Tibial artery (tissue), 4 donors: ENCODE data around the gene ACTR8.

ENCODE experiments used
- DNase-seq, 2 donors: peaks; one replicate each; pipeline ENCODE4 v3.0.0-alpha.2; 2019
- H3K27ac ChIP-seq, 2 donors: fragments of 200-600 bp; sonication (generic) in 1 of 2; 1 replicate in 1 of 2; 2 replicates in 1 of 2; pipeline ENCODE4 v1.5.1; 2018 to 2019; ENCODE audit warnings: mild to moderate bottlenecking in 1 of 2
- H3K27me3 ChIP-seq, 2 donors: fragments of 200-600 bp; sonication (generic) in 1 of 2; one replicate each; pipeline versions ENCODE4 v1.5.1 to v1.6.0; 2016 to 2019
- H3K36me3 ChIP-seq, 3 donors: fragments of 200-600 bp; sonication (generic) in 2 of 3; one replicate each; pipeline ENCODE4 v1.5.1; 2016 to 2019; ENCODE audit warnings: mild to moderate bottlenecking in 2 of 3
- H3K4me1 ChIP-seq, 4 donors: fragments of 200-600 bp; sonication (generic) in 2 of 4; 1 replicate in 3 of 4; 2 replicates in 1 of 4; pipeline ENCODE4 v1.5.1; 2016 to 2019
- H3K4me3 ChIP-seq, 2 donors: fragments of 200-600 bp; sonication (generic) in 1 of 2; 1 replicate in 1 of 2; 2 replicates in 1 of 2; pipeline ENCODE4 v1.5.1; 2018 to 2019; ENCODE audit warnings: mild to moderate bottlenecking in 2 of 2
- H3K9me3 ChIP-seq, 3 donors: fragments of 200-600 bp; sonication (generic) in 1 of 3; one replicate each; pipeline ENCODE4 v1.5.1; 2016 to 2019
- intact Hi-C: fragments of 100-400 bp; cut with DNase I; formaldehyde crosslinking; loops from one replicate; pipeline ENCODE4 v1.15.0; 2023; ENCODE audit warnings: low total_unique reads
- TF ChIP-seq, protein P1 (sequence below), 2 experiments: fragments of 200-600 bp in 1 of 2; fragments of 450-650 bp in 1 of 2; IDR thresholded peaks; one replicate each; pipeline ENCODE4 v1.5.1; 2017 to 2019; ENCODE audit warnings: antibody characterized with exemption in 2 of 2, mild to moderate bottlenecking in 1 of 2, moderate library complexity in 1 of 2

The ACTR8 gene

GRCh38 chr3:53845103-53845880 lies 36.7 kb downstream of the ACTR8 start:
- peaks cover 0 to 37% (median 6%) of the 10 kb centered on the region in 4 donors for H3K4me1 ChIP-seq
- H3K27me3 ChIP-seq = peaks cover 0 to 20% of the 10 kb centered on the region in 2 donors
- peak overlapping the region in 1 of 2 donors; percentile 41 for H3K27ac ChIP-seq
- TF ChIP-seq, protein P1, sequence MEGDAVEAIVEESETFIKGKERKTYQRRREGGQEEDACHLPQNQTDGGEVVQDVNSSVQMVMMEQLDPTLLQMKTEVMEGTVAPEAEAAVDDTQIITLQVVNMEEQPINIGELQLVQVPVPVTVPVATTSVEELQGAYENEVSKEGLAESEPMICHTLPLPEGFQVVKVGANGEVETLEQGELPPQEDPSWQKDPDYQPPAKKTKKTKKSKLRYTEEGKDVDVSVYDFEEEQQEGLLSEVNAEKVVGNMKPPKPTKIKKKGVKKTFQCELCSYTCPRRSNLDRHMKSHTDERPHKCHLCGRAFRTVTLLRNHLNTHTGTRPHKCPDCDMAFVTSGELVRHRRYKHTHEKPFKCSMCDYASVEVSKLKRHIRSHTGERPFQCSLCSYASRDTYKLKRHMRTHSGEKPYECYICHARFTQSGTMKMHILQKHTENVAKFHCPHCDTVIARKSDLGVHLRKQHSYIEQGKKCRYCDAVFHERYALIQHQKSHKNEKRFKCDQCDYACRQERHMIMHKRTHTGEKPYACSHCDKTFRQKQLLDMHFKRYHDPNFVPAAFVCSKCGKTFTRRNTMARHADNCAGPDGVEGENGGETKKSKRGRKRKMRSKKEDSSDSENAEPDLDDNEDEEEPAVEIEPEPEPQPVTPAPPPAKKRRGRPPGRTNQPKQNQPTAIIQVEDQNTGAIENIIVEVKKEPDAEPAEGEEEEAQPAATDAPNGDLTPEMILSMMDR (IDR thresholded peaks at IDR 0.05) = no peak
- peak overlapping the region; percentile 56 to 71 for H3K4me3 ChIP-seq
- H3K9me3 ChIP-seq = no peaks in the 10 kb centered on the region
- DNase-seq = peak in 1 of 2 donors; percentile 36
- intact Hi-C loops = no loop called here
- no peaks in the 10 kb centered on the region for H3K36me3 ChIP-seq

- no peaks in the 10 kb centered on the region for H3K36me3 ChIP-seq
- H3K4me1 ChIP-seq = peaks cover 0 to 37% (median 6%) of the 10 kb centered on the region in 4 donors
- no peak for DNase-seq
- H3K9me3 ChIP-seq = no peaks in the 10 kb centered on the region
- no peak overlapping the region for H3K4me3 ChIP-seq
- TF ChIP-seq, protein P1 (IDR thresholded peaks at IDR 0.05) = no peak
- intact Hi-C loops = no loop called here
- H3K27me3 ChIP-seq = peaks cover 0 to 20% of the 10 kb centered on the region in 2 donors
- no peak overlapping the region for H3K27ac ChIP-seq
These were observed 37.5 kb downstream of the ACTR8 start for GRCh38 chr3:53844262-53845102.

DNA sequence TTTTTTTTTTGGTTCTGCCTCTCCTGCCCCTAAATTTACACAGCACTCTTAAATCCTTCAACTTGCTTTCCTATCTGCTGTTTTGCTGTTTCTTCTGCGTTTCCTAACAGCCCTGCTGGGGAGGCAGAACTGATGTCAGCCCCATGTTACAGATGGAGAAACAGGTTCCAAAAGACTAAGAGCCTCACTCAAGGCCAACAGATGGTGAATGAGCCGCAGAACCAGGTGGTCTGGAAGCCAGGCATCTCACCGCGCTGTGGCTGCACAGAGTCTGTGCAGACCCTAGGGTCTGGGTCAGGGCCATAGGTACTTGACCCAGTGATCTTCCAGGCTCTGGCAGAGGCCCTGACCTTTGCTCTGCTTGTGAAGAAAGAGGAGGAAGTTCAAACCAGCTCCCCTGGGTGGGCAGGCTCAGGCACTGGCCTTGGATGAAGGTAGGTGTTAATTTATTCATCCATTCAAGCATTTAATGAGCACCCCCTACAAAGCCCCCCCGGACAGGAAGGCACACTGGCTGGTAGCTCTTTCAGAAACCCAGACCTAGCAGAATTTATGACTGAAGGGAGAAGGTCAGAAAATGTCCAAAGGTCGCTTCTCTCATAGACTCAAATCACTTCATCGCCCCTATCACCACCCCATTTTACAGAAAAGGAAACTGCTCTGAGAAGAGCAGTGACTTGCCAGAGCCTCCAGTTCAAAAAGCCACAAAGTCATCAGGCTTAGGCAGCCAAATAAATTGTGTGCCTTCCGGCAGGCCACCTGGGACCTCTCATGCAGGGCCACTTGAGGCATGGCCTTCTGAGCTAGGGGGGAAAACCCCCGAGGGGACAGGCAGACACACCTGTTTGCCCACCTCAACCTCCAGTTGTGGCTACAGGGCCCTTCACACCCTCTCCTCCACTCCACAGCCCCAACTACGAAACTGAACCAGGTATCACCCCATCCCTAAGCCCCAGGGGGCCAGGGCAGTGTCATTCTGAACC lies 38.5 kb downstream of the ACTR8 start:
- TF ChIP-seq, protein P1 (IDR thresholded peaks at IDR 0.05) = no peak
- Histone ChIP-seq H3K9me3 (no peaks in the 10 kb centered on the region), H3K4me1 (peaks cover 0 to 37% (median 6%) of the 10 kb centered on the region in 4 donors), H3K36me3 (peaks cover 0 to 7% (median 0%) of the 10 kb centered on the region in 3 donors), H3K27me3 (peaks cover 0 to 11% of the 10 kb centered on the region in 2 donors), H3K27ac (no peak overlapping the region), H3K4me3 (no peak overlapping the region)
- intact Hi-C loops = no loop called here
- DNase-seq = no peak

GRCh38 chr3:53842436-53843194 lies 39.3 kb downstream of the ACTR8 start:
- intact Hi-C loops = no loop called here
- H3K27ac ChIP-seq = no peak overlapping the region

More at GRCh38 chr3:53842436-53843194, 39.3 kb downstream of the ACTR8 start:
- H3K4me3 ChIP-seq = no peak overlapping the region
- no peaks in the 10 kb centered on the region for H3K9me3 ChIP-seq
- DNase-seq = no peak
- peaks cover 0 to 13% (median 0%) of the 10 kb centered on the region in 3 donors for H3K36me3 ChIP-seq
- peaks cover 0 to 4% of the 10 kb centered on the region in 2 donors for H3K27me3 ChIP-seq
- TF ChIP-seq, protein P1 (IDR thresholded peaks at IDR 0.05) = no peak
- H3K4me1 ChIP-seq = peaks cover 0 to 37% (median 6%) of the 10 kb centered on the region in 4 donors
